ENCODE measurements around the gene ITGA5. TPM values are rescaled to one million over a fixed set of nuclear protein-coding genes. Genes with fewer than 3 reads are reported as not detected.

The ITGA5 gene
- total RNA-seq, 1 experiment from 2014 or later, result 49.7 TPM

GRCh38 chr12:54358945-54359761 is 59.9 kb downstream of the ITGA5 start:
- Histone ChIP-seq H3K9ac (ENCODE audit: low read length) (peak overlapping the region; percentile 76), H3K4me3 (replicated peaks in 1 of 2; ENCODE audit: low read depth in 1 of 2, low read length in 2 of 2) (peak overlapping the region; percentile 49 to 68), H3K4me1 (ENCODE audit: control insufficient read depth in 1 of 2, insufficient read depth in 2 of 2, low read length in 2 of 2) (peaks cover 26 to 36% of the 10 kb centered on the region in 2 experiments), H3K9me2 (ENCODE audit: insufficient read depth) (no peaks in the 10 kb centered on the region), H3K27me3 (ENCODE audit: insufficient read depth, low read length) (no peaks in the 10 kb centered on the region), H3K36me3 (ENCODE audit: control insufficient read depth in 1 of 2, insufficient read depth in 2 of 2, low read length in 2 of 2) (no peaks in the 10 kb centered on the region), H3K79me2 (ENCODE audit: insufficient read depth, low read length) (no peaks in the 10 kb centered on the region), H3K9me3 (ENCODE audit: control insufficient read depth in 1 of 2, insufficient read depth in 1 of 2, low read depth in 1 of 2, low read length in 2 of 2) (no peaks in the 10 kb centered on the region), H4K20me1 (ENCODE audit: insufficient read depth) (no peaks in the 10 kb centered on the region), H3K4me2 (ENCODE audit: low read length) (peak overlapping the region; percentile 97), H2AFZ (ENCODE audit: low read depth, low read length, poor library complexity, severe bottlenecking) (no peak overlapping the region), H3K27ac (ENCODE audit: low read depth, low read length) (peak overlapping the region; percentile 61)
- DNase-seq (ENCODE audit: low read depth, low spot score), result peak; percentile 99
- RAD21 ChIA-PET (ENCODE audit: low non-redundant PET in 1 of 2, low total read pairs in 2 of 2, uncharacterized antibody in 2 of 2, unreplicated experiment in 2 of 2), result interaction anchor here (0.6 to 1.2 kb wide), 6 partner anchors 12 to 362 kb away, joined by 3 to 5 read pairs (median 4); partner anchors contain the start of gene HNRNPA1 (in 1 of the 2)
- CTCF ChIA-PET, result interaction anchor here (0.8 to 3.3 kb wide), 18 partner anchors 9 to 342 kb away, joined by 3 to 27 read pairs (median 6); partner anchors contain the start of gene COPZ1
- intact Hi-C loops (cut with micrococcal nuclease), result loop anchor here (2.0 kb wide), 1 partner anchor 72 kb away; no protein-coding TSS in a partner anchor
- ATAC-seq, result peak; percentile 89
- TSS peak; percentile 84 for BruUV-seq (replicated peaks)
- POLR2A ChIA-PET, result interaction anchor here (0.7 to 2.1 kb wide), 13 partner anchors 12 to 327 kb away, joined by 3 to 14 read pairs (median 4); partner anchors contain the start of genes CBX5, COPZ1 and HNRNPA1
- TF ChIP-seq, protein P1, sequence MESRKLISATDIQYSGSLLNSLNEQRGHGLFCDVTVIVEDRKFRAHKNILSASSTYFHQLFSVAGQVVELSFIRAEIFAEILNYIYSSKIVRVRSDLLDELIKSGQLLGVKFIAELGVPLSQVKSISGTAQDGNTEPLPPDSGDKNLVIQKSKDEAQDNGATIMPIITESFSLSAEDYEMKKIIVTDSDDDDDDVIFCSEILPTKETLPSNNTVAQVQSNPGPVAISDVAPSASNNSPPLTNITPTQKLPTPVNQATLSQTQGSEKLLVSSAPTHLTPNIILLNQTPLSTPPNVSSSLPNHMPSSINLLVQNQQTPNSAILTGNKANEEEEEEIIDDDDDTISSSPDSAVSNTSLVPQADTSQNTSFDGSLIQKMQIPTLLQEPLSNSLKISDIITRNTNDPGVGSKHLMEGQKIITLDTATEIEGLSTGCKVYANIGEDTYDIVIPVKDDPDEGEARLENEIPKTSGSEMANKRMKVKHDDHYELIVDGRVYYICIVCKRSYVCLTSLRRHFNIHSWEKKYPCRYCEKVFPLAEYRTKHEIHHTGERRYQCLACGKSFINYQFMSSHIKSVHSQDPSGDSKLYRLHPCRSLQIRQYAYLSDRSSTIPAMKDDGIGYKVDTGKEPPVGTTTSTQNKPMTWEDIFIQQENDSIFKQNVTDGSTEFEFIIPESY (IDR thresholded peaks at IDR 0.05; ENCODE audit: extremely low read depth, insufficient replicate concordance, low read length), result peak; percentile 71
- TF ChIP-seq ZFX (IDR thresholded peaks at IDR 0.05) (no peak; the same call in 1 of the 2 replicates), YY1 (IDR thresholded peaks at IDR 0.05; ENCODE audit: extremely low read depth, insufficient replicate concordance, low read depth, low read length) (peak; percentile 11), JUND (IDR thresholded peaks at IDR 0.05) (peak; percentile 22; the same call in 1 of the 2 replicates), CTCF (IDR thresholded peaks at IDR 0.05 in 2 of 3, conservative IDR thresholded peaks at IDR 0.05 in 1 of 3; ENCODE audit: borderline replicate concordance in 1 of 3, insufficient read depth in 1 of 3, low read depth in 2 of 3, low read length in 2 of 3) (no peak), FOSL1 (IDR thresholded peaks at IDR 0.05; ENCODE audit: low read depth) (peak; percentile 41; the same call in 1 of the 2 replicates), CBX3 (IDR thresholded peaks at IDR 0.05; ENCODE audit: low read depth) (peak; percentile 78), POLR2AphosphoS5 (IDR thresholded peaks at IDR 0.05; ENCODE audit: low read depth, low read length) (peak; percentile 57; the same call in 1 of the 2 replicates), MAX (IDR thresholded peaks at IDR 0.05) (peak; percentile 61), ZNF274 (IDR thresholded peaks at IDR 0.05; ENCODE audit: low read depth, low read length) (no peak), REST (IDR thresholded peaks at IDR 0.05; ENCODE audit: low read depth) (no peak), EZH2 (IDR thresholded peaks at IDR 0.05) (no peak), SP1 (IDR thresholded peaks at IDR 0.05; ENCODE audit: low read depth) (peak; percentile 100), POLR2A (IDR thresholded peaks at IDR 0.05; ENCODE audit: borderline replicate concordance, extremely low read depth, insufficient read depth, insufficient read length) (no peak), ELF1 (IDR thresholded peaks at IDR 0.05; ENCODE audit: borderline replicate concordance, low read depth) (no peak), SRF (IDR thresholded peaks at IDR 0.05; ENCODE audit: low read depth) (no peak)
- TF ChIP-seq, protein P2, sequence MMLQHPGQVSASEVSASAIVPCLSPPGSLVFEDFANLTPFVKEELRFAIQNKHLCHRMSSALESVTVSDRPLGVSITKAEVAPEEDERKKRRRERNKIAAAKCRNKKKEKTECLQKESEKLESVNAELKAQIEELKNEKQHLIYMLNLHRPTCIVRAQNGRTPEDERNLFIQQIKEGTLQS (IDR thresholded peaks at IDR 0.05), result no peak
